Fibroblast of lung (primary cell): ENCODE results near the gene SLC25A18.

Experiments used
- EZH2 ChIP-seq: IDR thresholded peaks from 2 replicates; pipeline ENCODE4 v1.5.1; 2012; ENCODE audit warnings: low read length, control low read depth, mild to moderate bottlenecking; ENCODE audit errors: missing control alignments
- TF ChIP-seq, protein P1 (sequence below), 2 donors: IDR thresholded peaks in 1 of 2; conservative IDR thresholded peaks in 1 of 2; 1 replicate in 1 of 2; 2 replicates in 1 of 2; pipeline ENCODE4 v1.5.1; 2011 to 2012; ENCODE audit warnings: low read length in 2 of 2, control low read depth in 1 of 2, inconsistent platforms in 1 of 2, low read depth in 1 of 2, mild to moderate bottlenecking in 1 of 2

DNA sequence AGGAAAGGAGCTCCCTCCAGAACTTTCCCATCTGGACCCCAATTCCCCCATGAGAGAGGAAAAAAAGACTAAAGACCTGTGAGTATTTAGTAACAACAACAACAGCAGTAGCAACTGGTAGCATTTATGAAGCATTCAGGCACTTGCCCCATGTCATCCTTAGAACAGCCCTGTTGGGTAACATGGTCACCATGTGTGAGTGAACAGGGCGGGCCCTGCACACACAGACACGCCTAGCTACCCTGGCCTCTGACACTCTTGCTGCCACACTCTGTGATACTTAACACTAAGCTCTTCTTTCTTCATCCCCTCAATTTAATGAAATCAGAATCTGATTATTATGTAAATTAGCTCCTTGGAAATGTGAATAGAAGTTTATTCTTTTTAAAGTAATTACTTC lies 26.1 kb upstream of the SLC25A18 start:
- TF ChIP-seq, protein P1, sequence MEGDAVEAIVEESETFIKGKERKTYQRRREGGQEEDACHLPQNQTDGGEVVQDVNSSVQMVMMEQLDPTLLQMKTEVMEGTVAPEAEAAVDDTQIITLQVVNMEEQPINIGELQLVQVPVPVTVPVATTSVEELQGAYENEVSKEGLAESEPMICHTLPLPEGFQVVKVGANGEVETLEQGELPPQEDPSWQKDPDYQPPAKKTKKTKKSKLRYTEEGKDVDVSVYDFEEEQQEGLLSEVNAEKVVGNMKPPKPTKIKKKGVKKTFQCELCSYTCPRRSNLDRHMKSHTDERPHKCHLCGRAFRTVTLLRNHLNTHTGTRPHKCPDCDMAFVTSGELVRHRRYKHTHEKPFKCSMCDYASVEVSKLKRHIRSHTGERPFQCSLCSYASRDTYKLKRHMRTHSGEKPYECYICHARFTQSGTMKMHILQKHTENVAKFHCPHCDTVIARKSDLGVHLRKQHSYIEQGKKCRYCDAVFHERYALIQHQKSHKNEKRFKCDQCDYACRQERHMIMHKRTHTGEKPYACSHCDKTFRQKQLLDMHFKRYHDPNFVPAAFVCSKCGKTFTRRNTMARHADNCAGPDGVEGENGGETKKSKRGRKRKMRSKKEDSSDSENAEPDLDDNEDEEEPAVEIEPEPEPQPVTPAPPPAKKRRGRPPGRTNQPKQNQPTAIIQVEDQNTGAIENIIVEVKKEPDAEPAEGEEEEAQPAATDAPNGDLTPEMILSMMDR (conservative IDR thresholded peaks at IDR 0.05 in 1 of 2, IDR thresholded peaks at IDR 0.05 in 1 of 2; ENCODE audit: low read depth in 1 of 2, low read length in 2 of 2): no peak
- TF ChIP-seq EZH2: no peak
